Spleen (tissue), 7 donors: ENCODE results near the gene UBXN1.

Experiments
- CTCF ChIP-seq, 11 experiments: fragments of 200-600 bp in 7 of 11; fragments of 450-650 bp in 4 of 11; sonication (generic) in 4 of 11; IDR thresholded peaks in 8 of 11; conservative IDR thresholded peaks in 3 of 11; 1 replicate in 7 of 11; 2 replicates in 4 of 11; pipeline versions ENCODE4 v1.4.0 to v1.8.0; 2016 to 2021; ENCODE audit warnings: antibody characterized with exemption in 11 of 11, inconsistent platforms in 4 of 11, mild to moderate bottlenecking in 1 of 11
- POLR2AphosphoS5 ChIP-seq, 3 donors: sonication (generic); formaldehyde crosslinking; IDR thresholded peaks; one replicate each; pipeline ENCODE4 v1.5.1; 2017; ENCODE audit warnings: antibody characterized with exemption in 3 of 3
- donor health status: DM: no; HTN: no; CAD: no; lungs with moderate emphysema.
- donor health status: DM: no; HTN: no; CAD: no.
- donor health status: DM: no; HTN: no; CAD: no.

DNA sequence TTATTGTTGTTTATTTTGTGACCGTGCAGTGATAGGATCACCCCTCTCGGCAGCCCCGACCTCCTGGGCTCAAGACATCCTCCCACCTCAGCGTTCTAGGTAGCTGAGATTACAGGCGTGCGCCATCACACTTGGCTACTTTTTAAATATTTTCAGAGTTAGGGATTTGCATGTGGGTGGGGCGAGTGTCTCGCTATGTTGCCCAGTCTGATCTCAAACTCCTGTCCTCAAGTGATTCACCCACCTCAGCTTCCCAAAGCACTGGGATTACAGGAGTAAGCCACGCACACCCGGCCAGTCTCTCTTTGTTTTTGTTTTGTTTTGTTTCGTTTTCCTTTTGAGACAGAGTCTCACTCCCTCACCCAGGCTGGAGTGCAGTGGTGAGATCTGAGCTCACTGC is 24.6 kb downstream of the UBXN1 start:
- TF ChIP-seq POLR2AphosphoS5 (IDR thresholded peaks at IDR 0.05): no peak
- no peak for TF ChIP-seq CTCF (IDR thresholded peaks at IDR 0.05 in 8 of 11, conservative IDR thresholded peaks at IDR 0.05 in 3 of 11)
